Keratinocyte (primary cell): ENCODE measurements around the gene DBP. TPM values are rescaled to one million over a fixed set of nuclear protein-coding genes. Genes with fewer than 3 reads are reported as not detected.

ENCODE experiments used
- DNase-seq: peaks from one replicate; pipeline ENCODE4 v3.0.0-alpha.2; 2011; ENCODE audit warnings: low read depth, missing footprints, low spot score
- FAIRE-seq: peaks from 2 replicates; lab custom pipeline; 2011; peaks lifted over from hg19 to GRCh38; lab: Jason Lieb, UNC
- H2AFZ ChIP-seq: 2 replicates; pipeline ENCODE4 v1.6.0; 2012; ENCODE audit warnings: low read length, control low read depth, inconsistent platforms; ENCODE audit not compliant: control insufficient read depth
- H3K27ac ChIP-seq: 2 replicates; pipeline ENCODE4 v1.5.1; 2011; ENCODE audit warnings: low read length; ENCODE audit not compliant: control insufficient read depth, insufficient read depth
- H3K27me3 ChIP-seq: 3 replicates; pipeline ENCODE4 v1.6.0; 2011; ENCODE audit warnings: low read length; ENCODE audit not compliant: control insufficient read depth, insufficient read depth; ENCODE audit errors: extremely low read depth
- H3K36me3 ChIP-seq, 2 experiments: 2 replicates in 1 of 2; 3 replicates in 1 of 2; pipeline ENCODE4 v1.5.1; 2011; ENCODE audit warnings: low read length in 2 of 2, mild to moderate bottlenecking in 1 of 2; ENCODE audit not compliant: control insufficient read depth in 2 of 2, insufficient read depth in 2 of 2; ENCODE audit errors: extremely low read depth in 1 of 2
- H3K4me1 ChIP-seq: 3 replicates; pipeline ENCODE4 v1.5.1; 2011; ENCODE audit warnings: low read length; ENCODE audit not compliant: control insufficient read depth, insufficient read depth; ENCODE audit errors: extremely low read depth
- H3K4me2 ChIP-seq: 3 replicates; pipeline ENCODE4 v1.6.0; 2011; ENCODE audit warnings: low read depth, low read length; ENCODE audit not compliant: control insufficient read depth, insufficient read depth; ENCODE audit errors: extremely low read depth
- H3K4me3 ChIP-seq, 3 experiments: fragments of 200-600 bp in 1 of 3; sonication (generic) in 1 of 3; 2 replicates in 2 of 3; 3 replicates in 1 of 3; pipeline ENCODE4 v1.5.1; 2011 to 2016; ENCODE audit warnings: low read length in 3 of 3, mild to moderate bottlenecking in 3 of 3, control low read depth in 2 of 3, inconsistent platforms in 1 of 3, low read depth in 1 of 3, mixed read lengths in 1 of 3, mixed run types in 1 of 3, moderate library complexity in 1 of 3; ENCODE audit not compliant: control insufficient read depth in 2 of 3, insufficient read depth in 2 of 3; ENCODE audit errors: extremely low read depth in 1 of 3
- H3K79me2 ChIP-seq: 2 replicates; pipeline ENCODE4 v1.6.0; 2012; ENCODE audit warnings: low read length; ENCODE audit not compliant: control insufficient read depth, insufficient read depth
- H3K9ac ChIP-seq: 3 replicates; pipeline ENCODE4 v1.6.0; 2011; ENCODE audit warnings: low read length; ENCODE audit not compliant: control insufficient read depth, insufficient read depth; ENCODE audit errors: extremely low read depth
- H3K9me1 ChIP-seq: 3 replicates; pipeline ENCODE4 v1.6.0; 2011; ENCODE audit warnings: low read length; ENCODE audit not compliant: control insufficient read depth, insufficient read depth; ENCODE audit errors: extremely low read depth
- H3K9me3 ChIP-seq: 2 replicates; pipeline ENCODE4 v1.5.1; 2012; ENCODE audit warnings: low read depth, low read length; ENCODE audit not compliant: control insufficient read depth
- H4K20me1 ChIP-seq: 3 replicates; pipeline ENCODE4 v1.6.0; 2011; ENCODE audit warnings: low read length; ENCODE audit not compliant: control insufficient read depth, insufficient read depth; ENCODE audit errors: extremely low read depth
- CTCF ChIP-seq, 3 experiments: IDR thresholded peaks in 1 of 3; conservative IDR thresholded peaks in 1 of 3; optimal IDR thresholded peaks in 1 of 3; 2 replicates in 2 of 3; 3 replicates in 1 of 3; pipeline versions ENCODE3 to v1.5.1; 2011; ENCODE audit warnings: low read length in 3 of 3, mild to moderate bottlenecking in 3 of 3, moderate library complexity in 2 of 3, control low read depth in 1 of 3, inconsistent platforms in 1 of 3; ENCODE audit not compliant: insufficient read depth in 2 of 3; ENCODE audit errors: extremely low read depth in 1 of 3
- EZH2 ChIP-seq: IDR thresholded peaks from one replicate; pipeline ENCODE4 v1.6.1; 2012; ENCODE audit warnings: inconsistent platforms, mild to moderate bottlenecking, low read length, moderate library complexity
- dilution Hi-C: fragments of 300-500 bp; cut with MboI; formaldehyde crosslinking; loops from one replicate; pipeline ENCODE4 v1.7.0; 2020; ENCODE audit warnings: low sequenced_read_pairs; ENCODE audit not compliant: extremely low pct_ligation_motif_present
- polyA plus RNA-seq, 5 experiments: library from polyadenylated mRNA; depleted of rRNA in 3 of 5; stranded (reverse) in 3 of 5; stranded (forward) in 1 of 5; unstranded in 1 of 5; fragments of >200 nt; gene quantifications; 1 replicate in 1 of 5; 2 replicates in 3 of 5; 3 replicates in 1 of 5; pipeline versions ENCODE4 v1.2.1 to v1.2.3, GENCODE V29; 2011 to 2012; ENCODE audit warnings: missing spikeins in 2 of 5, low read depth in 1 of 5, low replicate concordance in 1 of 5

Gene DBP
- polyA plus RNA-seq, 1 donor (not counting 4 experiments of a cell fraction or from before 2014, with no cell fraction given) = 1.0 TPM

GRCh38 chr19:48607359-48607755, 29.8 kb downstream of the DBP start:
- Histone ChIP-seq H3K36me3 (no peaks in the 10 kb centered on the region), H3K27ac (no peak overlapping the region)
- dilution Hi-C loops = no loop called here

GRCh38 chr19:48606463-48607358, 30.5 kb downstream of the DBP start, which contains the start of gene SPACA4:
SPACA4 (plus strand) TSS chr19:48606742; CDS start chr19:48606979, 237 bp downstream.
- H3K4me1 ChIP-seq = no peaks in the 10 kb centered on the region
- dilution Hi-C loops = no loop called here
- no peaks in the 10 kb centered on the region for H4K20me1 ChIP-seq
- H3K79me2 ChIP-seq = no peaks in the 10 kb centered on the region
- H3K9me1 ChIP-seq = no peaks in the 10 kb centered on the region
- FAIRE-seq = no peak
- H3K4me3 ChIP-seq = no peak within 1 kb of the TSS
- DNase-seq = no peak
- H3K27ac ChIP-seq = no peak within 1 kb of the TSS
- H3K9me3 ChIP-seq = no peaks in the 10 kb centered on the region
- no peak within 1 kb of the TSS for H2AFZ ChIP-seq
- H3K36me3 ChIP-seq = no peaks in the 10 kb centered on the region
- H3K9ac ChIP-seq = no peak within 1 kb of the TSS
- H3K27me3 ChIP-seq = no peaks in the 10 kb centered on the region
- TF ChIP-seq CTCF (optimal IDR thresholded peaks at IDR 0.05 in 1 of 3, IDR thresholded peaks at IDR 0.05 in 1 of 3, conservative IDR thresholded peaks at IDR 0.05 in 1 of 3; ENCODE audit: extremely low read depth in 1 of 3, insufficient read depth in 2 of 3, low read length in 3 of 3) = no peak
- no peak within 1 kb of the TSS for H3K4me2 ChIP-seq

More at GRCh38 chr19:48607359-48607755, 29.8 kb downstream of the DBP start:
- TF ChIP-seq EZH2 = no peak
- TF ChIP-seq CTCF (optimal IDR thresholded peaks at IDR 0.05 in 1 of 3, IDR thresholded peaks at IDR 0.05 in 1 of 3, conservative IDR thresholded peaks at IDR 0.05 in 1 of 3; ENCODE audit: extremely low read depth in 1 of 3, insufficient read depth in 2 of 3, low read length in 3 of 3) = no peak
- H3K4me1 ChIP-seq = no peaks in the 10 kb centered on the region
- H3K9me3 ChIP-seq = no peaks in the 10 kb centered on the region
- no peaks in the 10 kb centered on the region for H3K27me3 ChIP-seq
- H3K4me3 ChIP-seq = no peak overlapping the region
- H2AFZ ChIP-seq = no peak overlapping the region
- H4K20me1 ChIP-seq = no peaks in the 10 kb centered on the region
- FAIRE-seq (no peak), DNase-seq (no peak)
- no peaks in the 10 kb centered on the region for H3K79me2 ChIP-seq
- H3K9ac ChIP-seq = no peak overlapping the region
- H3K9me1 ChIP-seq = no peaks in the 10 kb centered on the region
- no peak overlapping the region for H3K4me2 ChIP-seq
